ENCODE measurements around the gene EPAS1.

DNA sequence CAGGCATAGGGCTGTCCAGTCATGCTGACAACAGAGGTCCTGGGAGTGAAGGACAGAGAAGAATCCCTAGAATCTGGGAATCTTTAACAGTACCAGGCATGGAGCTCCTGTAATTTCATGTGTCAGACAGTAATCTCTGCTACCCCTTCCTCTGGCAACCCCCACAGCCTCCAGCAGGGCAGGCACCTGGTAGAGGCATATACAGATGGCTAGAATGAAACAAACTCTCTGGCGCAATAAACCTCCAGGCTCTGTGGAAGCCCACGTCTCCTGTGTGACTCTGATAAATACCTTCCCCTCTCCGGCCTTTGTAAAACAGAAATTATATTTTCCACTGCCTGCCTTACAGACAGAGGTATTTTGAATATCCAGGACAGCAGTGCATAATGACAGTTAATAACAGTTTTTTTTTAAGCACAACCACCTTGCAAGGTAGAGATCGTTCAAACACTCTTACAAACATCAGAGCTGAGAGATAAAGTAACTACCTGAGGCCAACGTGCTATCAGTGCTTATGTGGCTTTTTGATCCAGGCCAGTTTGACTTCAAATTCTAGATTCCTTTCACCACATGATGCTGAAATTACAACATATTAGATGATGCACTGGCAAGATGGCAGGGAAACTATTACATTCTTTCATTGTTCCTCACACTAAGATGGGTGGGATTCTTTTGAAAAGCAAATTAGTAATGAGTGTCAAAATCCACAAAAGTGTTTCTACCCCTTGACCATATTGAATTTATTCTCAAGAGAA, 134.5 kb downstream of the EPAS1 start:
- TF ChIP-seq MAX (IDR thresholded peaks at IDR 0.05; ENCODE audit: low read depth) (no peak), RXRA (IDR thresholded peaks at IDR 0.05; ENCODE audit: borderline replicate concordance, low read depth) (no peak), TEAD4 (IDR thresholded peaks at IDR 0.05; ENCODE audit: borderline replicate concordance, insufficient read depth) (no peak), POLR2AphosphoS5 (IDR thresholded peaks at IDR 0.05; ENCODE audit: low read depth, low read length) (no peak), YY1 (IDR thresholded peaks at IDR 0.05; ENCODE audit: low read depth) (no peak), EZH2phosphoT487 (IDR thresholded peaks at IDR 0.05; ENCODE audit: borderline replicate concordance, low read depth) (no peak), EP300 (IDR thresholded peaks at IDR 0.05; ENCODE audit: borderline replicate concordance in 1 of 2, low read depth in 1 of 2, low read length in 1 of 2) (no peak), RFX5 (IDR thresholded peaks at IDR 0.05; ENCODE audit: low read length) (no peak), TAF1 (IDR thresholded peaks at IDR 0.05; ENCODE audit: borderline replicate concordance, low read depth, low read length) (no peak), FOXM1 (IDR thresholded peaks at IDR 0.05; ENCODE audit: low read depth) (no peak), RAD21 (IDR thresholded peaks at IDR 0.05; ENCODE audit: low read length) (no peak), MXI1 (IDR thresholded peaks at IDR 0.05; ENCODE audit: low read depth, low read length) (no peak)
- TF ChIP-seq, protein P1, sequence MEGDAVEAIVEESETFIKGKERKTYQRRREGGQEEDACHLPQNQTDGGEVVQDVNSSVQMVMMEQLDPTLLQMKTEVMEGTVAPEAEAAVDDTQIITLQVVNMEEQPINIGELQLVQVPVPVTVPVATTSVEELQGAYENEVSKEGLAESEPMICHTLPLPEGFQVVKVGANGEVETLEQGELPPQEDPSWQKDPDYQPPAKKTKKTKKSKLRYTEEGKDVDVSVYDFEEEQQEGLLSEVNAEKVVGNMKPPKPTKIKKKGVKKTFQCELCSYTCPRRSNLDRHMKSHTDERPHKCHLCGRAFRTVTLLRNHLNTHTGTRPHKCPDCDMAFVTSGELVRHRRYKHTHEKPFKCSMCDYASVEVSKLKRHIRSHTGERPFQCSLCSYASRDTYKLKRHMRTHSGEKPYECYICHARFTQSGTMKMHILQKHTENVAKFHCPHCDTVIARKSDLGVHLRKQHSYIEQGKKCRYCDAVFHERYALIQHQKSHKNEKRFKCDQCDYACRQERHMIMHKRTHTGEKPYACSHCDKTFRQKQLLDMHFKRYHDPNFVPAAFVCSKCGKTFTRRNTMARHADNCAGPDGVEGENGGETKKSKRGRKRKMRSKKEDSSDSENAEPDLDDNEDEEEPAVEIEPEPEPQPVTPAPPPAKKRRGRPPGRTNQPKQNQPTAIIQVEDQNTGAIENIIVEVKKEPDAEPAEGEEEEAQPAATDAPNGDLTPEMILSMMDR (IDR thresholded peaks at IDR 0.05) = no peak
- TF ChIP-seq, protein P2, sequence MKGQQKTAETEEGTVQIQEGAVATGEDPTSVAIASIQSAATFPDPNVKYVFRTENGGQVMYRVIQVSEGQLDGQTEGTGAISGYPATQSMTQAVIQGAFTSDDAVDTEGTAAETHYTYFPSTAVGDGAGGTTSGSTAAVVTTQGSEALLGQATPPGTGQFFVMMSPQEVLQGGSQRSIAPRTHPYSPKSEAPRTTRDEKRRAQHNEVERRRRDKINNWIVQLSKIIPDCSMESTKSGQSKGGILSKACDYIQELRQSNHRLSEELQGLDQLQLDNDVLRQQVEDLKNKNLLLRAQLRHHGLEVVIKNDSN (IDR thresholded peaks at IDR 0.05; ENCODE audit: borderline replicate concordance, low read depth) = no peak
